DLD1 (cell line): ENCODE measurements around the gene MBTPS1.

ENCODE experiments used
- in situ Hi-C: cut with HindIII; loops from 2 replicates; pipeline ENCODE4 v1.10.0; 2017; ENCODE audit warnings: low sequenced_read_pairs

MBTPS1 gene

DNA sequence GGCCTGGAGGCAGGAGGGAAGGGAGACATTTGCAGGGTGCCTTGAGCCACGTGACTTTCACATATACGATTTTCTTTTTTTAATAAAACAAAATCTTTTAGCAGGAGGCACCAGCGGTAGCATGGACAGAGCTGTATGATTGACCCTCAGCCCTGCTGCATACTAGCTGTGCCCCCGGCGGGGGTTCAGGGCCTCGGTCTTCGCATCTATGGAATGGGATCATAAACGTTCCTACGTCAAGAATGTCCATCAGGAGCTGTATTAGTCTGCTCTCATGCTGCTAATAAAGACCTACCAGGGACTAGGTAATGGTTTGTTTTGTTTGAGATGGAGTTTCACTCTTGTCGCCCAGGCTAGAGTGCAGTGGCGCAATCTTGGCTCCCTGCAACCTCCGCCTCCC lies 101.3 kb downstream of the MBTPS1 start:
- in situ Hi-C loops: no loop called here

DNA sequence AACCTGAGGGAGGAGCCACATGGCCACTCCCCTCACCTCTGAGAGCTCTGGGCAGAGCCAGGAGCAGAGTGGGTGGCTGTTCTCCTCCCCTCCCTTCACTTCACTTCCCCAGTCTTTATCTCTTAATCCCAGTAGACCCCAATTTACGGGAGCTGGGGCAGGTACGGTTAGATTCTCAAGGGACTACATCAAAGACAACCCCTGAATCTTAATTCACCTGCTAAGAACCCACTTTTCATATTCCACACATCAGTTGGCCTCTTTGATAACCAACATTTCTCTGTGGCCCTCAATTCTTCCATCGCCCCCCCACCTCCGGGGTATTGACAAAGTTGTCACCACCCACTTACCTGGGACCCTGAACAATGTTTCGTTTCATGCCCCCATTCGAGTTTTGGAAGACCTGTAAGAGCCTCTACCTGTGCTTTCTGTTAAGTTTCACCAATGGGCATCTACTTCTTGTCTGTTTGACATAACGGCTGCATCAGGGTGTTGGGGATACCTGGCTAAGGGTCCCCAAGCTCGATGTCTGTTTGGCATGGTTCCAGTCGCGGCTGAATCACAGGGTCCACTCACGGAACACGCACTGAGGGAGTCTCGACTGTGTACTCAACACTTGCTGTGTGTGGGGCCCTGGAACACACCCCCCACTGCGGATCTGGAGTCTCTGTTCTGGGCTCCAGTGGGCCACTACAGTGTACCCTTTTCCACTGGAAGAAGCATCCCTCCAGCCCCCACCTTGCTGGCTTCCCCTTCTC lies 102.0 kb downstream of the MBTPS1 start:
- in situ Hi-C loops: no loop called here

DNA sequence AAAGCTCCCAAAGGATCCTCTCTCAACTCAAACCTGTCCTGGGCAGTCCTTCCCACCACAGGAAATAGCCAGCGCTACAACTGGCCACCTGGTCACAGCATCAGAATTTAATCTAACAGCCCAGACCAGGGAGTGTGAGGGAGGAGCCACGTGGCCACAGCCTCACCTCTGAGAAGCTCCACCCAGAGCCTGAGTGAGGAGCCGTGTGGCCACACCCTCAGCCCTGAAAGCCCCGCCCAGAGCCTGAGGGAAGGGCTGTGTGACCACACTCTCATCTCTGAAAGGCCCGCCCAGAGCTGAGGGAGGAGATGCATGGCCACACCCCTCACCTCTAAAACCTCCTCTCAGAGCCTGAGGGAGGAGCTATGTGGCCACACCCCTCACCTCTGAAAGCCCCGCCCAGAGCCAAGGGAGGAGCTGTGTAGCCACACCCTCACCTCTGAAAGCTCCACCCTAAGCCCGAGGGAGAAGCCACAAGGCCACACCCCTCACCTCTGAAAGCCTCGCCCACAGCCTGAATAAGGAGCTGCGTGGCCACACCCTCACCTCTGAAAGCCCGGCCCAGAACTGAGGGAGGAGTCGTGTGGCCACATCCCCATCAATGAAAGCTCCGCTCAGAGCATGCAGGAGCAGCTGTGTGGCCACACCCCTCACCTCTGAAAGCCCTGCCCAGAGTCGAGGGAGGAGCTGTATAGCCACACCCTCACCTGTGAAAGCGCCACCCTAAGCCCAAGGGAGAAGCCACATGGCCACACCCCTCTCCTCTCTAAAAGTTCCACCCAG lies 102.8 kb downstream of the MBTPS1 start:
- in situ Hi-C loops: no loop called here

DNA sequence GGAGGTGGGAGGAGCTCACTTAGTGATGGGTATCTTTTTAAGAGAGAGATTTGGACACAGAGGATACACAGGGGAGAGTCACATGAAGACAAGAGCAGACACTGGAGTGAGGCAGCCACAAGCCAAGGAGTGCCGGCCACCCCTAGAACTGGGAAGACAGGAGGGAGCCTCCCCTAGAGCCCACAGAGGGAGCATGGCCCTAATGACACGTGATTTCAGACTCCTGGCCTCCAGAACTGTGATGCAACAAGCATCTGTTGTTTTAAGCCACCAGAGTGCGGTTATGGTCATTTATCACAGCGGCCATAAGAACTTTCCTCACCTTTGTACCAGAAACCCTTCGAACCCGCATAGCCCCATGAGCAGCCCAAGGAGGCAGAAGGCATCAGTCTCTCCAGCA lies 107.5 kb downstream of the MBTPS1 start:
- in situ Hi-C loops: no loop called here

DNA sequence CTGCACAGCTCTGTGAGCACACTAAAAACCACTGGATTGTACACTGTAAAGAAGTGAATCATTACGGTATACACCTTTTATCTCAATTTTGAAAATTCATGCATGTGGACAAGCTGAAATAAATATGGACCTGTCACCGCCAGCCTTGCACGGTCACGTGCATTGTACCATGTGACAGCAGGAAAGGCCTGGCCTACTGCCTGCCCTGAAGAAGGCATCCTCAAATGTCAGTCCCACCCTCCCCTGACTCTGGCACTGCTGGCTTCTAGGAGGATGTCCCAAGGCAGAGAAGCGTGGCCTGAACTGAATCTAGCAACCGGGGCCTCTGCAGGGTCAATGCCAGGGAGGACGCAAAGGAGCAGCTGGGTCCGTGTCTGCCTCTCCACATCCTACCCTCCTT lies 108.8 kb downstream of the MBTPS1 start:
- in situ Hi-C loops: no loop called here

DNA sequence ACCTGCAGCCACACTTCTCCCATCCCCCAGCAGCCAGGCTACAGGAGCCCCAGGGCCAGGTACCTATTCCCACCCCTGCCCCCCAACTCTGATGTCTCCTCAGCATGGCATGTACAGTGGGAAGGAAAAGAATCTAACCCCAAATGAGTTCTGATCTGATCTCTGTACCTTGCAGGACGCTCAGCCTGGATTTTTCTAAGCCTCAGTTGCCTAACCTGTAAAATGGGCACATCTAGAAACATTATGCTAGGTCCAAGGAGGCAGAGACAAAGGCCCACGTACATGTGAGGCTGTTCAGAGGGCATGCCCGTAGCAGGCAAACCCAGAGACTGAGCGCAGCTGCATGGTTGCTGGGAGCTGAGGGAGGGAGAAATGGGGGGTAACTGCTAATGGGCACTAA lies 109.2 kb downstream of the MBTPS1 start:
- in situ Hi-C loops: no loop called here

DNA sequence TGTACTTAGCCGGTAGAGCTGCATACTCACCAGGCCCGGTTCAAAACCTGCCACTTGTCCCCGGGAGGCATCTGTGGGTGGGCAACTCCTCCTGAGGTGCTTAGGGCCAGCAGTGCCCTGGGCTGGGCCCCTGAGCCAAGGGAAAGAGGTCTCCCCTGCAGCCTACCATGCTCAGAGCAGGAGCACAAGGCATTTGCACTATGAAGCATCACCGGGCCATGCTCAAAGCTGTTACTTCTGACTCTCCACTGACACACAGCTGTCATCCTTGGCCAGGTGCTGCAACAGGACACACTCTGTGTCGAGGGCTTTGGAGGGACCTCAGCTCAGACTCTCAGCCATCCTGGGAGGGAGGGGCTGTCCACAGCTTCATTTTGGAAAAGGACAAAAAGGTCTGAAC lies 111.4 kb downstream of the MBTPS1 start:
- in situ Hi-C loops: no loop called here

DNA sequence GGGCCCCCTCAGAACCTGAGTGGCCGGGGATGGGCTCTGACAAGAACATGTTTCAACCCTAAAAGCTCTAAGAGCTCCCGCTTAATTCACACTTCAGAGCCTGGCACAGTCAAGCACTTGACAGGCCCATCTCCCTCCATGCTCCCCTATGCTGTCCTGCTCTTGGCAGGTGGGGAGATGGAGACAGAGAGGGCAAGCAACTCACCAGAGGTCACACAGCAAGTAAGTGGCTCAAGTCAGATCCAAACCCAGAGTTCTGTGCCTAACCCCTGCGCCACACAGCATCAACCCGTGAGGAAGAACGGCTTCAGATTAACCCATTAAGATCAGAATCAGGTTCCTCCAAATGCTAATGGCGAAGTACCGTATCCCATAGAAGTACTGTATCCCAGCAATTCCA lies 112.3 kb downstream of the MBTPS1 start:
- in situ Hi-C loops: no loop called here
